Suprapubic skin (tissue), 4 donors: Measurements from ENCODE around the gene SLC22A23.

Experiments used
- EP300 ChIP-seq: sonication (generic); formaldehyde crosslinking; IDR thresholded peaks from one replicate; pipeline ENCODE4 v1.6.1; 2017; ENCODE audit warnings: antibody characterized with exemption
- POLR2A ChIP-seq, 2 donors: fragments of 450-650 bp; IDR thresholded peaks; one replicate each; pipeline ENCODE4 v1.6.1; 2017; ENCODE audit warnings: antibody characterized with exemption in 2 of 2, mild to moderate bottlenecking in 2 of 2, moderate library complexity in 2 of 2
- POLR2AphosphoS5 ChIP-seq, 3 donors: sonication (generic); formaldehyde crosslinking; IDR thresholded peaks; one replicate each; pipeline ENCODE4 v1.6.1; 2017; ENCODE audit warnings: antibody characterized with exemption in 3 of 3
- TF ChIP-seq, protein P1 (sequence below), 2 donors: fragments of 200-600 bp in 1 of 2; fragments of 450-650 bp in 1 of 2; sonication (generic) in 1 of 2; IDR thresholded peaks; one replicate each; pipeline ENCODE4 v1.5.1; 2016 to 2019; ENCODE audit warnings: antibody characterized with exemption in 2 of 2, mild to moderate bottlenecking in 1 of 2, moderate library complexity in 1 of 2

DNA sequence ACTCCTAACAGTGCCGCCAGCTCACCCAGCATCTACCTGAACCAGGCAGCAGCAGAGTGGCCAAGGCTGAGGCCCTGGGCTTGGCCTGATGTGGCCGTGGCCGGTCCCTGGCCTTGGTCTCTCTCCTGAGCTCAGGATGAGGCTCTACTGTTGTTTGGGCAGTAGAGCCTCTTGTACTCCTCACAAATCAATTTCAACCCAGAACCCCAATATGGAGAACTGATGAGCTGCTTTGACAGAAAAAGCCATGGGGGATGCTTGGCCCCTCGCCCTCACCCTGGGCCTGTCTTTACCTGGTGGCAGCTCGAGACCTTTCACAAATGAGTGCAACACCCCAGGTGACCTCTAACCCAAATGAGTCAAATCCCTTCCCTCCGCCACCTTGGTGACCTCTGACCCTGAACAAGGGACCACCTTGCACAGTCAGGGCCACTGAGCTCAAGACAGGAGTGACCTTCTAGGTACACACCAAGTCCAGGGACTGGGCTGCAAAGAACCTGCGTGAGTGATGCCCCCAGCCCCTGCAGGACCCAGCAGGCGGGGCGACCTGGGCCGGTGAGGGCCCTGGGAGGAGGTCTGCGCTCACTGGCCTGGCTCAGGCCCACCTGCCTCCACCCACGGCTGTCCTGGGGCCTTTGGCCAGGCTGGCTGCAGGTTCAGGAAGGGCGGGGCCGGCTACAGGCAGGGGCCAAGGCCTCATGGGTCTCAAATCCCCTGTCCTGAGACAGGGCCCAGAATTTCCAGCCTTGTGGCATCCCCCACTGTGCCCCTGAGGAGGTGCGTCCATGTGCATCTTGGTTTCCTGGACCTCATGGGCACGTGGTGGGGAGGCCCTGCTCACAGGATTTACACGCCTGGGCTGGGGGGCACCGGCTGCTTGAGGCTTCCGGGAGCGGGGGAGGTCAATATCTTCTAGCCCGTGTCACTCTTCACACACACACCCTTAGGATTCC is 167.9 kb downstream of the SLC22A23 start:
- TF ChIP-seq, protein P1, sequence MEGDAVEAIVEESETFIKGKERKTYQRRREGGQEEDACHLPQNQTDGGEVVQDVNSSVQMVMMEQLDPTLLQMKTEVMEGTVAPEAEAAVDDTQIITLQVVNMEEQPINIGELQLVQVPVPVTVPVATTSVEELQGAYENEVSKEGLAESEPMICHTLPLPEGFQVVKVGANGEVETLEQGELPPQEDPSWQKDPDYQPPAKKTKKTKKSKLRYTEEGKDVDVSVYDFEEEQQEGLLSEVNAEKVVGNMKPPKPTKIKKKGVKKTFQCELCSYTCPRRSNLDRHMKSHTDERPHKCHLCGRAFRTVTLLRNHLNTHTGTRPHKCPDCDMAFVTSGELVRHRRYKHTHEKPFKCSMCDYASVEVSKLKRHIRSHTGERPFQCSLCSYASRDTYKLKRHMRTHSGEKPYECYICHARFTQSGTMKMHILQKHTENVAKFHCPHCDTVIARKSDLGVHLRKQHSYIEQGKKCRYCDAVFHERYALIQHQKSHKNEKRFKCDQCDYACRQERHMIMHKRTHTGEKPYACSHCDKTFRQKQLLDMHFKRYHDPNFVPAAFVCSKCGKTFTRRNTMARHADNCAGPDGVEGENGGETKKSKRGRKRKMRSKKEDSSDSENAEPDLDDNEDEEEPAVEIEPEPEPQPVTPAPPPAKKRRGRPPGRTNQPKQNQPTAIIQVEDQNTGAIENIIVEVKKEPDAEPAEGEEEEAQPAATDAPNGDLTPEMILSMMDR (IDR thresholded peaks at IDR 0.05), result no peak
- TF ChIP-seq POLR2A (IDR thresholded peaks at IDR 0.05), result no peak
- TF ChIP-seq POLR2AphosphoS5 (IDR thresholded peaks at IDR 0.05), result no peak
- no peak for TF ChIP-seq EP300
